ENCODE data around the gene CHMP1B.

Gene CHMP1B, protein sequence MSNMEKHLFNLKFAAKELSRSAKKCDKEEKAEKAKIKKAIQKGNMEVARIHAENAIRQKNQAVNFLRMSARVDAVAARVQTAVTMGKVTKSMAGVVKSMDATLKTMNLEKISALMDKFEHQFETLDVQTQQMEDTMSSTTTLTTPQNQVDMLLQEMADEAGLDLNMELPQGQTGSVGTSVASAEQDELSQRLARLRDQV

DNA sequence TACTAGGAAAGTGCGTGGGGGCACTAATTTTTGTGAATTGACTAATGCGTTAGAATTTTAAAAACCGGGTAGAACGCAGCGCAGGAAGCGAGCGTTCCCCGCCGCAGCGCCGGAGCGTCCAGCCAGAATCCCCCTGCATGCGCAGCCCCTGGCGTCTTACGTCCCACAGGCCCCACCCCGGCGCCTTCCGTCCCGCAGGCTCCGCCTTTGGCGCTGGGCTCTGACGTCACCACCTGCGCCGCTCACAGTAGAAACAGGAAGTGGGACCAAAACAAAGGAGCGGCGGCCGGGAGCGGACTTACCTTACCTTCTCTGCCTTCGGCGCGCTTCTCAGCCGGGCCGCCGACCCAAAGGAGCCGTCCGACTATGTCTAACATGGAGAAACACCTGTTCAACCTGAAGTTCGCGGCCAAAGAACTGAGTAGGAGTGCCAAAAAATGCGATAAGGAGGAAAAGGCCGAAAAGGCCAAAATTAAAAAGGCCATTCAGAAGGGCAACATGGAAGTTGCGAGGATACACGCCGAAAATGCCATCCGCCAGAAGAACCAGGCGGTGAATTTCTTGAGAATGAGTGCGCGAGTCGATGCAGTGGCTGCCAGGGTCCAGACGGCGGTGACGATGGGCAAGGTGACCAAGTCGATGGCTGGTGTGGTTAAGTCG, at the start of gene CHMP1B:
CHMP1B (plus strand) TSS at position 268 of the 660 bp plus-strand sequence; CDS start at position 367, 99 bp downstream.
- DNase-seq = peak; percentile 93

DNA sequence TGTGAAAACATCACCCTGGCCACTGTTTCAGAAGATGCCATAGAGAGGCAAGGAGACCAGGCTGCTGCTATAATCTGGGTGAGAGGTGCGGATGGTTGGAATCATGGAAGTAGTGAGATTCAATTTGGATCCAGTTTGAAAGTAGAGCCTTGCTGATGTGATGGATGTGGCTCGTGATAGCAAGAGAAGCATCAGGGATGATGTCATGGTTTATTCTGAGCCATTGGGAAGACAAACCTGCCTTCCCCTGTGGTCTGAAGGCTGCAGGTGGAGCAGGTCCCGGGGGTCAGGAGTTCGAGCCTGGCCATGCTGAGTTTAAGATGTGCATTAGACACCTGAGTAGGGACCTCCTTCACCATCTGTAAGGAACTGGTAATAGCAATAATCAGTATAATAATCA, 49.6 kb upstream of the CHMP1B start:
- no peak for DNase-seq

DNA sequence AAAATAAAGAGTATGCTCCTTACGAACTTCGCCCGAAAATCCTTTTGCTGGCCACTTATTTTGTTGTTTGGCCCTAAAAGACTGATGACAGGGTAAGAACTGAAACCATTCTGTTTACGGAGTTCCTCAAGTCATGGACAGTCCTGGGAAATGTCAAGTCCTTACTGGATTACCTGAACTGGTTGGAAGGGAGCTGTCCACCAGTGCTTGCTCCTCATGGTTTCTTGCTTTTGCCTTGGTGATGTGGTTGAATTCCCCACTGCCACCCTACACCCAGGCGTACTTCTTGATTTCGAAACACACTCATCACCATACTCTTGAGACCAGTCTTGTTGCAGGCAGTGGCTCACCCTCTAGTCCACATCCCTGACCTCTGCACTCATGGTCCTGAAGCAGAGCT, 49.1 kb upstream of the CHMP1B start:
- no peak for DNase-seq

DNA sequence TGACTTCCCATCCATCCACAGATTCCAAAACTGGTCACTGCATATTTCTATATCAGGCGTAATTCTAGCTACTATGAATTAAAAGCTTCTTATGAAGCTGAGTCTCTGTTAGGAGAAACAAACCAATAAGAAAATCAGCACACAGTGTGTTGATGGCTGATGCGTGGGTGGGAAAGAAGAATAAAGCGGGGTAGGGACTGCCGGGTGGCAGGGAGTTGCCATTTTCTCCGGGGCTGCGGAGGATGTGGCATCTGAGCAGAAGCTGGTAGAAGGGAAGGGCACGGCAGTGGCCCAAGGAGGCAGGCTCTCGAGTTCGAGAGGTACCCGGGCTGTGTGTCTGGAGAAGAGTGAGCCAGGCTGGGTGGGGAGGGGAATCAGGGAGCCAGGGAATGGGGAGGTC, 48.6 kb upstream of the CHMP1B start:
- no peak for DNase-seq

DNA sequence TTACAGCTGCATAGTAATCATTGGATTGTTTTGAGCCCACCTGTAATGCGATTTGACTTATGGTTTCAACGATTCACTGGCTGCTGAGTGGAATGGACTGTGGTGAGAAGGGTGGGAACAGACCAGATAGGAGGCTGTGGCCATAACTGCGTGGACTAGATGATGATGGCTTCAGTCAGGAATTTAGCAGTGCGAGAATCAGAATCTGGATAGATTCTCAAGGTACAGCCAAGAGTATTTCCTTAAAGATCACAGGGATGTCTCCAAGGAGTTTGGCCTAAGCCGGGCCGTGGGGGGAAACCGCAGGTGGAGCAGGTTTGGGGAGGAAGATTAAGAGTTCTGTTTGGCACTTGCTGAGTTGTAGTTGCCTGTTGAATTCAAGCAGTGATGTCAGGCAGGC, 44.0 kb upstream of the CHMP1B start:
- DNase-seq = no peak

DNA sequence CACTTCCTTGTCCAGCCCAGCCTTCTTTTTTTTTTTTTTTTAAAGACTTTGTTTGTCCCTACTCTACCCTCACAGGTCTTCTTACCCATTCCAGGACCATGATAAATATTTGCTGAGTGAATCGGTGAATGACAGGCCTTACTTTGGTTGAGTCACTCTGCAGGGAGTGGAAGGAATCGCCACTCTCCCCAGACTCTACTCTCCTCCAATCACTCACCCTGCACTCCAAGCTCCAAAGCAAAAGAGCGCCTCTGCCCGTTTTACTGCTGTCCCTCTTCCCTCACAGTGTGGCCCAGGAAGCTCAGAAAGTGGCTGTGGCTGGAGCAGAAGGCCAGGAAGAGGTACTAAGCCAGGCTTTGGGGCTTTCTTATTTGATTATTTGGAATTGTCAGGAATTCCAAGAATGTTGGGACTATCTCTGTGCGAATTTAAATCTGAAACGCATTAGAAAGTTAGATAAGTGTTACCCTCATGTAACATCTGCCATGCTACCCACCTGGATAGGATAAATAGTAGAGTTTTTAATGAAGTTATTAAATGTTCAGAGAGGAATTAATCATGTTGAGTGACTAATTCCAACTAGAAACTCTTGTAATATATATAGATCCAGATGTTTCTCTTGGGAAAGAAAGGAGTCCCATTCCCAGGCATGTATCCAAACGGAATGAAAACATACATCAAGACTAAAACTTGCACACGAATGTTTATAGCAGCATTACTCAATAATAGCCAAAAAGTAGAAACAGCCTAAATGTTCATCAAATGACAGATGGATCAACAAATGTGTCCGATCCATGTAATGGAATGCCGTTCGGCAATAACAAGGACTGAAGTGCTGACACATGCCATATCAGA, 43.0 kb upstream of the CHMP1B start:
- DNase-seq = no peak

DNA sequence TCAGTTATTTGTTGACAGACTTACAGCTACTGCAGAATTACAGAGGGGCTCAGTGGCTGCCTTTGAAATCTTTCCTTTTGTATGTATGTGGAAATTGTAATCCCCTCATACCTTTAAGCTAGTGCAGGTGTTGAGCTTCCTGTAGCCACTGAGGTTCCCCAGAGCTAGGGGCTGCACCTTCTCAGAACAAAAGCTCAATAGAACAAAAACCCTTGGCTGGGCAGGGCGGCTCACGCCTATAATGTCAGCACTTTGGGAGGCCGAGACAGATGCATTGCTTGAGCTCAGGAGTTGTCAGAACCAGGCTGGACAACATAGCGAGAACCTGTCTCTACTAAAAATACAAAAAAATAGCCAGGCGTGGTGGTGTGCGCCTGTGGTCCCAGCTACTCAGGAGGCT, 41.3 kb upstream of the CHMP1B start:
- DNase-seq = no peak

DNA sequence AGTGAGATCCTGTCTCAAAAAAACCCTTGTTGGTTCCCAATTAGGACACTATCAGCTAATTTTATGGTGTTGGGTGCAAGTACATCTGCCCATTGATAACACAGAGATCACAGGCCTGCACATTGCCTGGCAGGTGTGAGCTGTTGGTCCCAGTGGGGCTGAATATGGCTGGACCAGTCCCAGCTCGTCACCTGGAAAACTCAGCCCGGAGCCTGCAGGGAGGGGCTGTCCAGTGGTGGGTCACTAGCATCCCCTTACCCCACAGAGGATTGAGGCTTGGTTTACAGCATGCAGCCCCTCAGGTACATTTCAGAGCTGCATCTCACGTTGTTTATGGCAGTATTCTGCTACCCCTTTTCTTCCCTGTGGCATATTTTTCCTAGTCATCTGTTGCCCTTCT, 40.8 kb upstream of the CHMP1B start:
- no peak for DNase-seq

DNA sequence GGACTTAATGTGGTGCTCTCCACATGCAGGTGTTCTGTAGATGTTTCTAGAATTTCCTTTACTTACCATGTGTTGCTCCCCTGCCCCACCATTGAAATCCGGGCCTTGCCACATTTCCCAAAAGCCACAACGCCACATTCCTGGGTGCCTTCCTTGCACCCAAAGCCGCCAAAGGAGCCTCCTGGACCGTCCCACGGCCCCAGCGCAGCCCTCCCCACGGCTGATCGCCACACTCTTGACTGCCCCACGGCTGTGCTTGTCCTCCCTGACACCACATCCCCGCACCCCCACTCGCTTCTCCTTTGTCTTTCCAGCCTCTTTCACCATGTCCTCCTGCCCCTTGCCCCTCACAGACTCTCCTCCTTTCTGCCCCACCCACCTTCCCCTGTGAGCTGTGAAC, 40.2 kb upstream of the CHMP1B start:
- no peak for DNase-seq

DNA sequence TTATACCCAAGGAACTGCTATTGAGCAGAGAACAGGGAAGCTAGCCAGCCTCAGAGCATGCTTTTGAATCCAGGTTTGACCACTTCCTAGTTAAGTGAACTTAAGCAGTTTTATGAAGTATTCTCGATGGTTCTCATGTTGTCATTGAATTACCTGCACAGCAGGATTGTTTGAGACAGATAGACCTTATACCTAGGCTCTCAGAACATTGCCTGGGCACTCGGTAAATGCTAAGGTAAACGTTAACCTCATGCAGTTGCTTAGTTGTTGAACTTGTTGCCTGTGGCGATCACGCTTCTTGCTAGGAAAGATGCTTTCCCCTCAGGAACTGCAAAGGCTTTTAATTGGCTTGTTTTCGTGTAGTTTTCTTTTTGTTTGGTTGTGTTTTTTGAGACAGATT, 34.0 kb upstream of the CHMP1B start:
- no peak for DNase-seq

DNA sequence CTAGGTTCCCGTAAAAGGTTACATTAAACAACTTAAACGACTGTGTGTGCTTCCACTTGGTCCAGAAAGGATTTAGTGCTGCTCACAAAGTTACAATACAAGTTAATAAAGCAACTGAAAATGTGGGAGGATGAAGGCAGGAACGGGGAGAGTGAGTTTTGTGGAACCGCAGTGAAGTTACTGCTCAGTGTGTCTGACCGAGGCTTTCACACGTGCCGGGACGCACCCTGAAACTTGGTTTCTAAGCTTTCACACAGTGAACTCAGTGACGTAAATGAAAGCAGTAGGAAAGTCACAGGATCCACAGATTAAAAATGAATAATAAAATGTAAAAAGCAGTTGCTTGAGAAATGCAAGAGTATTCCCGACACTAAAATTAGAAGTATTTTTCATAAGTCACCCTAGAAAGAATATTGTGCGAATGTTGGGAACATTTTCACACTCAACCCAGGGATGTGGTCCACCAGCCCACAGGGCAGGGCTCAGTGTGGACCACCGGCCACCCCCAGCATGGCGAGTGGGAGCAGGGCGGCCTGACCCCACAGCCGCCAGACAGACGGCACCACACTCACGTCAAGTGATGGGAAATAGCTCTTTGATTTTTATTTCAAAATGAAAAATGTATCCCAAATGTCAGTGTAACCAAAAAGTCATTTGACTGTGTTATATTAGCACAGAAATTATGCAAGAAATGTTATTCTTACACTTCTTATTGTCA, 32.6 kb upstream of the CHMP1B start:
- DNase-seq = no peak

DNA sequence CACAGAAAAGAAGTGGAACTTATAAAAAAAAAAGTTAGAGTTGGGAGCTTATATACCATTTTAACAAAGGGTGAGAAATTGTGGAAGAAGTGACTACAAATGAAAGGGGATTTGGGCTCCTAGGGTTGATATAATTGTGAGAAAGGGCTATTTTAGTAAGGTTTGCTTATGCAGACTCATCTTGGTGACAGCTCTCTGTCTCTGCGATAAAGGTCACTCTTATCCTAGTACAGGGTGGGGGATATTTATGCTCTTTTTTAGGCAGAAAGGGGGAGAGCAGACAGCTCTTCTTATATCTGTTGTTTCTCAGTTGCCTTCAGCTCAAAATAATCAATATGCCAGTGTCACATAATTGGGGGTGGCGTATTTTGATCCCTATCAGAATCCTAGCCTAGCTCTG, 31.3 kb upstream of the CHMP1B start:
- DNase-seq = no peak

DNA sequence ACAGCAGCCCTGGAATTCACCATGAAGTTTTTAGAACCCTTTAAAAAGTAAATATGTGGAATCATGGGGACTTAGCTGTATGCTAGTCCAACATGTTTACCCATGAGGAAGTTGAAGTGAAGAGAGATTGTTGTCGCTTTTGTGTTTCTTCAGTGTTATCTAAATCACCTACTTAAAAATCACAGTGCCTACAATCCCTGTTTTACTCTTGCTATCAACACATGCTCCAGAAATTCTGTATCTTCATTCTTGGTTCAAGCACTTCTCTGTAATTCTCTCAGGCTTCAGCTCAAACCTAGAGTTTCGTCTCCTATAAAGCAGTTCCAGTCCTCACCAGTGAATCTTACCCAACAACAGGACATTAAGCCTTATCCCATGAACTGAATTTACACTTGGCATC, 30.5 kb upstream of the CHMP1B start:
- no peak for DNase-seq

DNA sequence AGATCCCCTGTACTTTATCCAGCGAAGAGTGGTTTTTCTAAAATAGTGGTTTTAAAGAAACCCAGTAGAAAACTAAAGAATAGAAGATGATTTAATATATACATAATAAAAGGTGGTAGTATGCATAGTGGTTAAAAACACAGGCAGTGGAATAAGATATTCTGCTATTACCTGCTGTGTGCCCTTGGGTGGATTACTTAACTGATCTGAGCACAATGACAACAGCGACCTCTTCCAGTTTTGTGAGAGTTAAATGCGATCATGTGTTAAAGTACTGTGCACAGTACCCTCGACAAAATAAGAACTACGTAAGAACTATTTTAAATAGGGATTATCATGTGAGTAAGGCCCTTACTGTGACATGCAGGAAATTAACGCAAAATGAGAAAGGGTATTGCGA, 30.0 kb upstream of the CHMP1B start:
- DNase-seq = no peak

DNA sequence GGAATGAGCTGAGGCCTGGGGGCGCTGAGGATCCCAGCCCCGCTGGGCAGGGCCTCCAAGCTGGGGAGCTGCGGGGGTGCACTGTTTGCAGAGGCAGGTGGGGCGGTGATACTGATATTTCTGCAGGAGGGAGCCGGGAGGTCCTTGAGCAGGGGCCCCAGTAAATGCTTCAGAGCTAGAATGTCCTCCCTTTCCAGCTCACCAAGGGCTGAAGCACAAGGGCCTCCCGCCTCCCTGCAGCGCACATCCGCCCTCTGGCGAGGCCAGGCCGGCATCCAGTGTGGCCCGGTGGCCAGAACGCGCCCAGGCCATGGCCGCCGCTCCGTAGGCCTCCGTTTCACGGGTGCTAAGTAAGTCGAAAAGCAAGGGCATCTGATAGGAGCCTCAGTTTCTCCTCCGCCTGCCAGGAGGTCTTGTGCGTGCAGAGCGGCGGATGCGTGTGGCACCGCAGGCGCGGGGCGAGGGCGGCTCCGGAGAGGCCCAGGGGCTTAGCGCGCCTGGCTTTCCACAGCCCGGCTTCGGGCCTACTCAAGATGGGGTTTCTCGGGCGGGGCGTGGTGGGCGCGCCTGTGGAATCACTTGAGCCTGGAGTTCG, 29.5 kb upstream of the CHMP1B start:
- DNase-seq = no peak

DNA sequence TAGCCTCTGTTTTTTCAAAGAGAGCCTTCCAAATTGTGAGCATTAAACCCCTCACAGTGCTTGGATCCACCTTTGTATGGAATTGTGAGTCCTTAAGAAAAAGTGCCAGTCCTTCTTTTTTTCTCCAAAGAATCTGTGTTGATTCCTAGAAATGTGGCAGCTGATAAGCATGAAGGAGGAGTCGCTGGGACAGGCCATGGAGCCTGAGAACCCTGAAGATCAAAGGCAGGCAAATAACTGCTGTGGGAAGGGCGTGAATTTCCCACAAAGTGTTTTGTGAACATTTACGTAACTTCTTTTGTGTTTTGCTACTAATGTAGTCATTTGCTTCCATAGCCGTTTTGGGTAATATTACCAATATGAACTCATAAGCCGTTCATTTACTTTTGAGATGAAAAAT, 27.7 kb upstream of the CHMP1B start:
- no peak for DNase-seq

DNA sequence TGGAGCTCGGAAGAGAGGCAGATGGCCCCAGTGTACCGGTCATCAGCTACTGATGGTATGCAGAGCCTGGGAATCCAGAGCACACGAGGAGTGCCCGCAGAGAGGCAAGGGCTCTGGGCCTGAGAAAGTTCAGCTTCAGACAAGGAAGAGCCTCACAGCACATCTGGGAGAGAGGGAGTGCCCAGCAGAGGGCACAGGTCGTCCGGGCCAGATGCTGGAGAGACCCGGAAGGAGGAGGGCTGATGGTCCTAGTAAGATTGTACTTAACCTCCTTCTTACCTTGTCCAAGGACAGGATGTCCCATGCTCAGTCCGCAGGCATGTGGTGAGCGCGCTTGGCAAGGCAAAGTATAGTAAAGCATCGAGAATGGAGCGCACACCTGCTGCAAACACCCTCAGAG, 24.4 kb upstream of the CHMP1B start:
- no peak for DNase-seq

DNA sequence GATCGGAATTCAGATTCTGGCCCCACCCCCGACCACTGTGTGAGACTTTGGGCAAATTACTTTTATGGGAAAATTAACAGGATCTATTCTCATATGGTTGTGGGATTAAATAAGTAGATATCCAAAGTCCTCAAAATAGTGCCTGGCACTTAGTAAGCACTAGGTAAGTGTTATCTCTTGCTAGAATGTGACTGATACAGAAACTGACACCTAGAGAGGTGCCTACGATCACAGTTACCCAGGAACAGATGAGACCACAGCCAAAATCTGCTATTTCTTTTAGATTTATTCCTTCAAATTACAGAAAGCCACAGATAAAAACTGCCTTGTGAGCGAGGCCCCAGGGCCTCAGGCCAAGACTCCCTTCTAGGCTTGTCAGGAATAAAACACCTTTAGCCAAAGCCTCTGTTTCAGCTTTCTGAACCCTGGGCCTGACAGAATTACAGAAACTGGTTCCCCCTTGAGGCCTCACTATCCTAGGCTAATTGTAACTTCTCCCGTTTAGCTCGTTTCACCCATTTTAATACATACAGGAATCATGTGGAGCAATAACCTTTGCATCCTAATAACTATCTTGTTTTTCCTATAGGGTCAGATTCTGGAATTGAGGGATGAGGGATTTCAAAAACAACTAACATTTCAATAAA, 22.3 kb upstream of the CHMP1B start:
- no peak for DNase-seq

DNA sequence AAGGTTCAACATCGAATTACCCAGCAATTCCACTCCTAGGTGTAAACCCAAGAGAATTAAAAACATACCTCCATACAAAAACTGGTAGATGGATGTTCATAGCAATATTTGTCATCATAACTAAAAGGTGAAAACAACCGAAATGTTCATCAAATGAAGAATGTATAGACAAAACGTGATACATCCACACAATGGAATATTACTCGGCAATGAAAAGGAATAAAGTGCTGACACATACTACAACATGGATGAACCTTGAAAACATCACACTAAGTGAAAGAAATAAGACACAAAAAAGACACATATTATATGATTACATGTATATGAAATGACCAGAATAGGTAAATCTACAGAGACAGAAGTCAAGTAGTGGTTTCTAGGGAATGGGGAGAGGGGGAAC, 20.6 kb upstream of the CHMP1B start:
- DNase-seq = no peak

DNA sequence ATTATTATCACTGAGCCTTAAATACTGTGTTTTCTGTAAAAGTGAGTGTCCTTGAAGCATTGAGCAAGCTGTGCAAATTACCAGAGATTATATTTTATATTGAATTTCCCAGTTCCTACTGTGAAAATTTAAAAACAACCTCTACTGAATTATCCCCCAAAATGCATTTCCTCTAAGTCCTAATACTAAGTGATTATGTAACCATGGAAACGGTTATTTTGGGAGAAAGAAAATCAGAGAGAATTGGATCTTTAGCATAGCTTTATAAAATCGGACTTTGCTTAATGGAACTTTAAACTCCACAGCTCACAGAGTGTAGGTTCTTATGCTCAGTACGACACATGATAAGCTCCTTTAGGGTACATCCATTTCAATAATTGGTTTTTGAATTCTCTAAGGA, 19.3 kb upstream of the CHMP1B start:
- DNase-seq = no peak

DNA sequence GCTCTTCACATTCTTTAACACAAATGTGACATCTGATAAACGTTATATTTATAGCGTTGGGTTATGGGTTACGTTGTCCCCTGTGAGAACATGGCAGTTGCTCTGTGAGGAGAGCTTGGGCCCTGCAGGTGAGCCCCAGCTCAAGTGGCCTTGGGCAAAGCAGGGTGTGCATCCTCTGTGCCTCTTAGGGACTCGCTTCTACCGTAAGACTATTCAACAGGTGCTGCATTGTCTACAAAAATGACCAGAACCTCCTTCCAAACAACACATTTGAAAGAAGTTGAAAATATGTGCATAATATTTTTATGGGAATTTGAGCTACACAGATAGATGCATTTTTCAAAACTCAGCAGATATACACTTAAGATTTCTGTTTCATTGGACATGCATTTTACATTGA, 16.4 kb upstream of the CHMP1B start:
- no peak for DNase-seq

DNA sequence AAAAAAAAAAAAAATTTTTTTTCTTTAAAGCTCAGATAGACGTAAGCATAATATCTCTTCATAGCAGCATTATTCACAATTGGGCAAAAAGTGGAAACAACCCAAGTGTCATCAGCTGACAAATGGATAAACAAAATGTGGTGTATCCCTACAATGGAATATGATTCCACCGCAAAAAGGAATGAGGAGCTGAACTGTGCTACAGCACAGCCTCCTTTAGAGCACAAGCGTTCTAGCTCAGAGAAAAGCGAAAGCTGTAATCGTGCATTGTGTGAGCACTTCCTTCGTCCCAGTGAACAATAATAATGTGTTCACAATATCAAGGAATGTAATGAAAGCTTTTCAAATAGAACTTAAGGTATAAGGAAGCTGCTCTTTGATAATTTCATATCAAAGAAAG, 11.7 kb upstream of the CHMP1B start:
- DNase-seq = no peak

DNA sequence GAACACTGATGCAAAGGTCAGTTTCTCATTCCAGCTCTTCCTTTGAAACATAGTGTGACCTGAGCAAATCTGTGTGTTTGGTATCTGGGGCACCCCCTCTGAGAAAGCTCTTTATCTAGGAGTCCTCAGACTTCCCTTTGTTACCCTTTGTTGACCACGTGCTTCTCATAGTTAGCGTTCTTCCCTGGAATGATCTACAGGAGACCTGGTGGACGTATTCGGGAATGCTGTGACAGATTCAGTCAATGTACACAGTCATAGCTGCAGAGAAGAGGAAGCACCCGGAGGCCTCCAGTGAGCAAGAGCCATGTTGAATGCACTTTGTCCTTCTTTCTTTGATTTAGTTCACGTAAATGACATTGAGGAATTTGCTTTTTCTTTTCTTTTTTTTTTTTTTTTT, 10.7 kb upstream of the CHMP1B start:
- DNase-seq = no peak

All from GDM1 (cell line).